GM04504 (cell line): Measurements from ENCODE around the gene COX6A2.
A peak's percentile ranks its signal among the peaks of the same experiment; 100 is the strongest.

ENCODE experiments used
- DNase-seq: peaks from one replicate; pipeline ENCODE4 v3.0.0-alpha.2; 2012; ENCODE audit warnings: low read depth

The COX6A2 gene

GRCh38 chr16:31428279-31428597, at the start of gene COX6A2:
Gene COX6A2, minus strand, starts transcription at chr16:31428360. Its CDS starts 35 bp downstream, at chr16:31428325.
- DNase-seq = no peak

DNA sequence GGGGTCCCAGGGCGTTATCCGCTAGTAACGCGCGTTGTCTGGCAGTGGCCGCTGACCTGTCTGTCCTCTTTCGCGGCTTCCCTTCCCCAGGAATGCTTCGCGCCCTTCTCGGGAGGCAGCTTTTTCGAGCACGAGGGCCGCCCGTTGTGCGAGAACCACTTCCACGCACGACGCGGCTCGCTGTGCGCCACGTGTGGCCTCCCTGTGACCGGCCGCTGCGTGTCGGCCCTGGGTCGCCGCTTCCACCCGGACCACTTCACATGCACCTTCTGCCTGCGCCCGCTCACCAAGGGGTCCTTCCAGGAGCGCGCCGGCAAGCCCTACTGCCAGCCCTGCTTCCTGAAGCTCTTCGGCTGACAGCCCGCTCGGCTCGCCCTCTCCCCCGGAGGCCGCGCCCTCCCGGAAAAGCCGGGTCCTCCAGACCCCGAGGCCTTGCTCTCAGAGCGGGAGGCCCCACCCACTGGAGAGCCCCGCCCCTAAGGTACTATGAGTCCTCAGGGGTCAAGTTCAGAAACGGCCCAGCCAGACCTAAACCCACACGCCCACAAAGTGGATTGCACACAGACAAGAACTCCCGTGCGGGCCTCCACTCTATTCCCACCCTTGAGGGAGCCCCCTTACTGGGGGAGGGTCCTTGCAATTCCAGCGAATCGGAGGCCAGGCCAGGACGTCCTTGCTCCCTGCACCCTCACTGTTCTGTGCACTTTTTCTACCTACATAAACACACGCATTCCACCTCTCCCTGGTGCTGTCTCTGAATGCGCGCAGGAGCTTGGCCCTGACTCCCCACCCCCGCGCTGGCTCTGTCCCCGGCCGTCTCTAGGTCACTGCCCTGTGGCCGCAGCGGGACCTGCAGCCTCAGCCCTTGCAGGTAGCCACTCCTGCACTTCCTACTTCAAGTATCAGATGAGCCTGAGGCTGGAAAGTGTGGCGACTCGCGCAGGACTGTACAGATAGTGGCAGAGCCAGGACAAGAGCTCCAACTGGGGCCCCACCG, 49.4 kb upstream of the COX6A2 start:
- no peak for DNase-seq

GRCh38 chr16:31476303-31477219, 48.4 kb upstream of the COX6A2 start:
- DNase-seq = no peak

- DNase-seq = no peak
Measured at GRCh38 chr16:31475946-31476302, 47.8 kb upstream of the COX6A2 start.

GRCh38 chr16:31474773-31475738, 46.9 kb upstream of the COX6A2 start:
- DNase-seq = no peak

- DNase-seq = peak; percentile 94
Measured at GRCh38 chr16:31474173-31474714, 46.1 kb upstream of the COX6A2 start.

DNA sequence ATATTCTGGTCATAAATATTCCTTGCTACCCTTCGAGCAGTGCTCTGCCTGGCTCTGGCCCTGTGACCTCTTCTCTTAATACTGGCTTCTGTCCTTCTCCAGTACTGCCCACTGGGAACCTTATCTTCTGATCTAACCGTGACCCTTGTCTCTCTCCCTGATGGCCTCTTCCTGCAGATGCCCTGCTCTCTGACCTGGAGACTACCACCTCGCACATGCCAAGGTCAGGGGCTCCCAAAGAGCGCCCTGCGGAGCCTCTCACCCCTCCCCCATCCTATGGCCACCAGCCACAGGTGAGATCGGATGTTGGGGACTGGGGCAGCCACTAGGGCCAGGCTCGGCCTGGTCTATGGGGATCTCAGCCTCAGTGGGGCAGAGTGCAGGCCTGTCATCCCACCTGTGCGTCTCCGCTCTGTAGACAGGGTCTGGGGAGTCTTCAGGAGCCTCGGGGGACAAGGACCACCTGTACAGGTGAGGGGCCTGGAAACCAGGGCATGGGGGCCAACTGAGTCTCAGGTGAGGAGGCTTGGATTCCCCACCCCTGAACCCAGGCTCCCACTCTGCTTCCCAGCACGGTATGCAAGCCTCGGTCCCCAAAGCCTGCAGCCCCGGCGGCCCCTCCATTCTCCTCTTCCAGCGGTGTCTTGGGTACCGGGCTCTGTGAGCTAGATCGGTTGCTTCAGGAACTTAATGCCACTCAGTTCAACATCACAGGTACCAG, 45.3 kb upstream of the COX6A2 start:
- no peak for DNase-seq

DNA sequence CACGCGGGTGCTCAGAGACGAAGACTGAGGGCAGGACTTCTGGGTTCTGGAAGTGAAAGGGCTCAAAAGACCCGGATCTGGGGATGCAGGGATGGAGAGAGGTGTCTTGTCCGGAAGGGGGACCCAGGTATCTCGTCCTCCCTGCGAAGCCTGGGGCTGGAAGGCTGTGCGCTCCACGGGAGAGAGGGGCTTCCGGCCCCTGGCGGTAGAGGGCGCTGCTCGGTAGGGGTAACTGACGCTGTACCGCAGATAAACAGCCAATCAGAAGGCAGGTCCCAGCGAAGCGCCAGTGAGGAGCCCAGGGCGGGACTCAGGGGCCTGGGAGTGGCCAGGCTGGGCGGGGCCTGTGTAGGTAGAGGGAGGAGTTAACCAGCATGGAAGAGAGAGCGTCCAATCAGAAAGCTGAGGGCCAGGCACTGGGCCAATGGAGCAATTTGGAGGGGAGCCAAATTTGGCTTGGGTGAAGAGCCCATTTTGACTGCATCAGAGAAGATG, 44.6 kb upstream of the COX6A2 start:
- DNase-seq = peak; percentile 80

DNA sequence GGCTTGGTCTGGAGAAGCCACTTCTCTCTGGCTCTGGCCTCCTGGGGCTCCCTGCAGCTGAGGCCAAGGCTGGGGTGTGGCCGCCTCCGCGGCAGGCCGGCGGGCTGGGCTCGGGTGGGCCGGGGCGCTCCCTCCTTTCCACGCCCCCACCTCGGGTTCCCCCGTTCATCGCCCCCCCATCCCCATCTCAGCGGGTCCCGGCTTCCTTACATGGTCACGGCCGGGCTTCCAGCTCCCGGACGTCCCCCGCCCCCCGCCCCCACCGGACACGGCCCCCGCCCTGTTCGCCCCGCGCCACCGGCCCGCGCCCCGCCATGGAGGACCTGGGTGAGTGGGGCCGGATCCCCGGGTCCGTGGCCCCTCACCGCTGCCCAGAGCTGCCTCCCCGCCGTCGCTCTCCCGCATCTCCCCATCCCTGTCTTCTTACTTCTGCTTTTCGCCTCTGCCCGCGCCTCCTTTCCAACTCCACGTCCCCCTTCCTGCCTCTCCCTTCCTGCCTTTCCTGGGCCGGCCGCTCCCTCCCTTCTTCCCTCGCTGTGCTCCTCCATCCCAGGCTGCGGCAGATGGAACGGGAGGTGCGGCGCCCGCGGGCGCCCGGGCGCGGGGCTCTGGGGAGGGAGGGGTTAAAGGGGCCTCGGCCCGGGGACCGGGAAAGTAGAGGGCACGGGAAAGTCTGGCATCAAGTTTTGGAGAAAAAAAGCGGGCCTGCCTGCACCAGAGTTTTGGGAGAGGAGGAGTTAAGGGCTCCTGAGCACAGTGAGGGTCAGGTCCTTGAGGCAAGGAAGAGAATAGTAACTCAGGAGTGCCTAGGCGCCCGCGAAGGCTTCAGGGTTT, 43.9 kb upstream of the COX6A2 start, which contains the start of gene TGFB1I1:
TGFB1I1 (plus strand) TSS at position 278 of the 834 bp plus-strand sequence; CDS start at position 315, 37 bp downstream.
- DNase-seq = peak; percentile 71

GRCh38 chr16:31471241-31471874, 43.2 kb upstream of the COX6A2 start:
- no peak for DNase-seq

GRCh38 chr16:31470615-31471014, 42.5 kb upstream of the COX6A2 start:
- no peak for DNase-seq

DNA sequence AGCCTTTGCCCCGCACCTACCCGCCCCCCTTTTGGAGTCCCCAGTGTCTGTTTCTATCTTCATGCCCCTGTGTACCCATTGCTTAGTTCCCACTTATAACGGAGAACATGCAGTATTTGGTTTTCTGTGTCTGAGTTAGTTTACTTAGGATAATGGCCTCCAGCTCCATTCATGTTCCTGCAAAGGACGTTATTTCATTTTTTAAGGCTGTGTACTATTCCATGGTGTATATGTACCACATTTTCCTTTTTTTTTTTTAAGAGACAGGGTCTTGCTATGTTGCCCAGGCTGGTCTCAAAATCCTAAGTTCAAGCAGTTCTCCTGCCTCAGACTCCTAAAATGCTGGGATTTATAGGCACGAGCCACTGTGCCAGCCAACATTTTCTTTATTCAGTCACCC, 39.7 kb upstream of the COX6A2 start:
- DNase-seq = no peak

DNA sequence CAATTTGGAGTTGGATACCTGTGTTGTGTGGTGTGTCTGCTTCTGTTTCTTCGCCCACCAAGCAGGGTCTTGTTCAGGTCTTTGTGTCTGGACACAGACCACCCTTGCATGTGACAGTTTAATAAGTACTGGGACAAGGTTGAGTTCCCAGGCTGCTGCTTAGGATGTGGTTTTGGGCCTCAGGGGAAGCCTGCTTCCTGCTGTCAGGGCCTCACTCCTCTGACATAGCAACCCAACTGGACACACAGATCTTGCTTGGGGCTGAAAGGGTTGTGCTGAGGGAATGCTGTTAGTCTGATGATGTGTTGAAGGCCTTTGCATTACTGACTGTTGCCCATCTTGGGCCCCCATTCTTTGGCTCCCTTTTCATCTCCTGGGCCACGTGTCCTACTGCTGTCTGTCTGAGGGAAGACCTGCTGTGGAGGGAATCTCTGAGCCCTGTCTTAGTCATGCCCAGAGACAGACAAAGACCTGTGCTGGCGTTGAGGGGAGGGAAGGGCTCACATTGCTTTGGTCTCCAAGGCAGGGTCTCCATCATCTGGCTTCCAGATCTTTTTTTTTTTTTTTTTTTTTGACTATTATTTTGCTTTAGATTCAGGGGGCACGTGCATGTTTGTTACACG, 39.1 kb upstream of the COX6A2 start:
- no peak for DNase-seq

- DNase-seq = no peak
Measured at GRCh38 chr16:31466381-31466841, 38.3 kb upstream of the COX6A2 start.

DNA sequence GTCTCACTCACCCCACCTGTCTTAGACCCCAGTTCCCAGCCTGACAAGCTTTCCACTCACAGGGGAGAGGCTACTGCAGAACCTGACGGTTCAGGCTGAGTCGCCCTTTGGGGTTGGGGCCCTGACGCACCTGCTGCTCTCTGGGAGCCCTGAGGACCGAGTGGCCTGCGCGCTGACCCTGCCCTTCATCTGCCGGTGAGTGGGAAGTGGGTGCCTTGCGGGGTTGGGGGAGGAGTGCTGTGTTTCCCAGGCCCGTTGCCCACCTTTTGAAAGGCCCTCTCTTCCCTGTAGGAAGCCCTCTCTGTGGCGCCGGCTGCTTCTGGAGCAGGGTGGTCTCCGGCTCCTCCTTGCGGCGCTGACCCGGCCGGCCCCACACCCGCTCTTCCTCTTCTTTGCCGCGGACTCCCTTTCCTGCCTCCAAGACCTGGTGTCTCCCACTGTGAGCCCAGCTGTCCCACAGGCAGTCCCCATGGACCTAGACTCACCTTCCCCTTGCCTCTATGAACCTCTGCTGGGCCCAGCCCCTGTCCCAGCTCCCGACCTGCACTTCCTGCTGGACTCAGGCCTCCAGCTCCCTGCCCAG, 37.7 kb upstream of the COX6A2 start:
- no peak for DNase-seq

GRCh38 chr16:31464781-31465260, 36.7 kb upstream of the COX6A2 start:
- no peak for DNase-seq

GRCh38 chr16:31464348-31464769, 36.2 kb upstream of the COX6A2 start:
- DNase-seq = no peak
